ENCODE results near the gene FAM168B.

The FAM168B gene

DNA sequence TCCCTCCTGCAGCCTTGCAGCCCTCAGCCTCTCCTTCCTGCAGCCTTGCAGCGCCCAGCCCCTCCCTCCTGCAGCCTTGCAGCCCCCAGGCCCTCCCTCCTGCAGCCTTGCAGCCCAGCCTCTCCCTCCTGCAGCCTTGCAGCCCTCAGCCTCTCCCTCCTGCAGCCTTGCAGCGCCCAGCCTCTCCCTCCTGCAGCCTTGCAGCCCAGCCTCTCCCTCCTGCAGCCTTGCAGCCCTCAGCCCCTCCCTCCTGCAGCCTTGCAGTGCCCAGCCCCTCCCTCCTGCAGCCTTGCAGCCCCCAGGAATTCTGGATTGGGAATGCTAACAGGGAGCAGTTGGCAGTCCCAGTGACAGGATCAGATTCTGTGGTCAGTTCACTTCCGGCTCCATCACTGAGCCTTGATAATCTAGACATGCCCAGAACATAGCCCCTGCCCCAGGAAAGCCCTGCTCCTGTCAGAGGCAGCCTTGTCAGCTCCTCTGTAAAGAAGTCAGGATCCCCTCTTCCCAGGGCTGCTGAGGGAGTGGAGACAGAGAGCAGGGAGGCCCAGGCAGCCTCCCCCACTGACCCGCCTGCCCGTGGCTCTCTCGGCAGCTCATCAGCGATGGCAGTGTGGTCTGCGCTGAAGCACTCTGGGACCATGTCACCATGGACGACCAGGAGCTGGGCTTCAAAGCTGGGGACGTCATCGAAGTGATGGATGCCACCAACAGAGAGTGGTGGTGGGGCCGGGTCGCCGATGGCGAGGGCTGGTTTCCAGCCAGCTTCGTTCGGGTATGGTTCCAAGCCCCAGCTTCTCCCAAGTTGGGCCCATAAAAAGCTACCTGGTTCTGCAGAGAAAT, 54.8 kb downstream of the FAM168B start:
- DNase-seq = no peak

DNA sequence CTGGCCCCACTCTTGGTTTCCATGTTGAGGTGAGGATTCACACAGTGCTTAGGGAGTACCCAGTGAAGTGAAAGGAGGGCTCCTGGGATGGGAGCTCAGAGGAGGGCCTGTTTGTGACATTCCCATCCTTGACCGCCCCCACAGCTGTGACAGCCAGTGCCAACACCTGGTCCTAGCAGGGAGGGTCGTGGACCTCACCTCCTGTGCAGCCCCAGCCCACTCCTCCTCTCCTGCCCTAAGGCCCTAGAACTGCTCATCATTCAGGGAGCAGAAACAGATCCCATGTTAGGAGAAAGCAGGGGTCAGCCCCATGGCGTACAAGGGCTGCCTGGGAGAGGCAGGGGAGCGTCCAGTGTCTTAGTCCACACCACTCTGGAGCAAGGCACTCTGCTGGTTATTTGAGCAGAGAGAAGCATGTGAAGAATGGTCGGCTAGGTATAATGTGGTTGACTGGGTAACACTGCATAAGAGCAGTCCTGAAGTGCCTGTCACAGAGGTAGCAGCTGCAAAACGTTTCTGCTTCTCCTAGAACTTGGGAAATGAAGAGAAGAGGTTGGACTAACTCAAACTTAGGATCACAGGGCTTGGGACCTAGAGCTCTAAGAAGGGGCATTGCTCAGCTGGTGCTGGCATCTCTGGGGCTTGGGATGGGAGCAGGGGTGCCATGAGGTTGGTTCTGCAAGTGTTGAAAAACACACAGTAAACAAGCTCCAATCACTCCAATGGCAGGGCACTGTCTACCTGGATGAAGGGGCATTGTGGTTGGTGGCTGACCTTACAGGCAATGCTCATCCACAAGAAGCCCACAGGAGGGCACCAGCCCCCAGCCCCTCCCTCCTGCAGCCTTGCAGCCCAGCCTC, 55.6 kb downstream of the FAM168B start:
- DNase-seq = no peak

DNA sequence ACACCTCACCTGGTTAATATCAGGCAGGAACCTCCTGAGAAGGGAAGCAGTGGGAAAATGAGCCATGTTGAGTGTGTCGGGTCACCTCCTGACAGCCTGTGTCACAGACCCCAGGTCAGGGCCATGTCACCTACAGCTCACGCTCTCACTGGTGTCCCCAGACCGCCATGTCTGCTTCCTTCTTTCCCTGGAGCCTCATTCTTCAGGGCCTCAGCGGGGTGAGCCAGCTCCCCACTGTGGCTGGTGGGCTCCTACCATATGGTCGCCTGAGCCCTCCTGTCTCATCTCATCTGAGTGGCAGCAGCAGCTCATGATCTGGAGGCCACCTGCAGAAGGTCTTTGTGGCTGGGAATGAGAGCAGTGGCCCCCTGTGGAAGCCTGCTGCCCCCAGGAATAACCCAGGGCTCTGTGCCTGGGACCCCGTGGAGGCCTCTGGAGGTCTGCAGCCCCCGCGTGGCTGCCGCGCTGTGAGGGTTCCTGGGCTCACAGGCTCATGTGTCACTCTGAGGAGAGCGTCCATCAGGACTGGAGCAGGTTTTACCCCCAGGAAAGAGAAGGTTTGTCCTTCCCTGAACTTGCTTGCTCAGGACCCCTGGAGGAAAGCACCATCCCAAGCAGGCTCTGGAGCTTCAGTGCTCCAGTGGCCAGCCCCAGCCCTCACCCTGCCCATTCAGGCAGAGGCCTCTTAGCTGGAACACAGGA, 56.4 kb downstream of the FAM168B start:
- DNase-seq = no peak

DNA sequence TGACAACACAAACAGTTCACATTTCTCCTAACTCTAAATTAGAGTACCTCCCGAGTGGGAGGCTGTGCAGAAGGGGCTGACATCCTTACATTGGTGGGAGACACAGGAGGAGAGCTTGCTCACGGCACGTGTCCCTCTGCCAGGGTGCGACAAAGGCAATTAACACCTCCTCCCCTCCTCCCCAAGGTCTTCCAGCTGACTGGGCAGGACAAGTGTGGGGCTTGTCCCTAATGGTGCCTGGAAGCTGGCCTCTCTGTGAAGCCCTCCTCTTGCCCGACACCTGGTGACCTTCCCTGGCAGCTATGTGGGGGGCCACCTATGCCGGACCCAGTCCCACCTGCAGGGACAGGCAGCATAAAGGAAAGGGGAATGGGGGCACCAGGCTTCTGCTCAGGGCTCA, 57.0 kb downstream of the FAM168B start:
- DNase-seq = no peak

DNA sequence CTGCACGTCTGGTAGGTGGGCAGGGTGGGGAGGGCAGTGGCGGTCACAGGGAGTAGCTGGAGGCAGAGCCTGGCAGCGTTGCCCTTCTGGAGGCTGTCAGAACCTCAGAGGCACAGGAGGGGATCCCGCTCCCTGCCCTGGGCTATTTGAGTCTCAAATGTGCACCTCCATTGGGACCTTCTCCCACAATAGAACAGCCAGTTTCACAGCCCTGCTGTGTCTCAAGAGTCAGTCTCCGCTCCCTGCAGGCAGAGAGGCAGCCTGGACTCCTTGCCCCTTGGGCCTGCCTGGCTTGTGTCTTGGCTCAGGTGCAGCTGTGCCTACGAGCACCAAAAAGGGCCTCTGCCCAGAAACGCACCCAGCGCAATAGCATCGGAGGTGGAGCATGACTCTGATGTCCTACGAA, 57.4 kb downstream of the FAM168B start:
- DNase-seq = no peak

DNA sequence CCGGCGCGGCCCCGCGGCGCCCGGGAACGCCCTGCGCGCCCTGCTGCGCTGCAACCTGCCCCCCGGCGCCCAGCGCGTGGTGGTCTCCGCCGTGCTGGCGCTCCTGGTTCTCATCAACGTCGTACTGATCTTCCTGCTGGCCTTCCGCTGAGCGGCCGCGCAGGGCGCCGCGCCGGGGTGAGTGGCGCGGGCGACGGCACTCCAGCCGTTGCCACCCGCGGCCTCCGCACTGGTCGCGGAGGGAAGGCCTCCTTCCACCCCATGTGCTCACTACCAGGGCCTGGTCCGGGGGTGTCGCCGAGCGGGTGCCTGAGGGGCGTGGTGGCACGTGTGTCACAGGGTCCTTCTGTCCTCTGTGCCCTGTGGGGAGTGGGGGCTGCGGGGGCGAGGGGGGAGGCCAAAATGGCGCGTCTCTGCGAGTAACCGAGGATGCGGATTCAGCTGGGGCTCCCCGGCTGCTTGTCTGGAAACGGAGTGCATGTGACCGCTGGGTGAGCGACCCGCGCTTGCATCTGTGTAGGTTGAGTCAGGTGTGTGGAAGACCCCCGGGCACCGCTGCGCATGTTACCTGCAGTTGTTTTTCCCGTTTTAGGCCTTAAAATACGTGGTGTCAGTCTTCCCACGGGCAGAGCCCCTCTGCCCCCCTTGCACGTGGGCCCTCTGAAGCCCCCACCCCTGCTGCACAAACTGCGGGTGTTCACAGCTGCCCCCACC, 58.0 kb downstream of the FAM168B start:
- DNase-seq = no peak

DNA sequence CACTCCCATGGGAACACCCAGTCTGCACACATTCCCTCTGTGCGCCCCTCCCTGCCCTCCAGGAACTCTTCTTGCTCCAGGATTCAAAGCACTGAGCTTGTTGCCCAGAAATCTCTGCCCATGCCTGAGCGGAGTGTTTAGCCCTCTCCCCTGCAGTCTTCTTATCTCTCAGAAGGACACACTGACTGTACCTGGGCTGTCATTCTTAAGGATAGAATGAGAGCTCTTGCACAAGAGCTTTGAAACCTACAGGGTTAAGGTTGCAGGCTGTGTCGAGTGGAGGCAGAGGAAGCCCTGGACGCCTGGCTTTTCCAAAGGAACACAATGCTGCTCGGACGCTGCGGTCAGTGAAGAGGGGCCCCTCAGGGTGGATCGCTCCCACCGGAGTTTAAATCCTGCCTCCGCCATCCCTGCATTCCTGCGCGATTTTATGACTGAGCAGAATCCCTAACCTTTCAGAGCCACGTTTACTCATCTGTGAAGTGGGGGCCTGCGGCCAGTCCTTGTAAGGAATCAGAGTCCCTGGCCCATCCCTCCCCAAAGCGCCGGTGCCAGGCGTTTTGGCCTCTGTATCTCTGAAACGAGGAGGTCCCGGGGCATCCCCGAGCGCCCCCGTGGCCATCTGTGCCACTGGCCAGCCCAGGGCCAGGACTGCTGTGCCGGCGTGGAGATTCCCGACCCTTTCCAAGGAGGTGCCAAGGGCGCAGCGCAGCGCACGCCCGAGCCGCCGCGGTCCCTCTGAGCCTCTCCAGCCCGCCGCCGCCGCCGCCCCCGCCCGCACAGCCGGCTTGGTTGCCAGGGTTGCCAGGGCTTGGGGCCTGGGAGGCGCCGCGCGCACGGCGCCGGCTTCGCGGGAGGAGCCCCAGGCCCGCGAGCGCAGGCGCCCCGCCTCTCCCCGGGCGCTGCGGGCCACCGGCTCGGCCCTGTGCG, 58.9 kb downstream of the FAM168B start:
- DNase-seq = no peak

DNA sequence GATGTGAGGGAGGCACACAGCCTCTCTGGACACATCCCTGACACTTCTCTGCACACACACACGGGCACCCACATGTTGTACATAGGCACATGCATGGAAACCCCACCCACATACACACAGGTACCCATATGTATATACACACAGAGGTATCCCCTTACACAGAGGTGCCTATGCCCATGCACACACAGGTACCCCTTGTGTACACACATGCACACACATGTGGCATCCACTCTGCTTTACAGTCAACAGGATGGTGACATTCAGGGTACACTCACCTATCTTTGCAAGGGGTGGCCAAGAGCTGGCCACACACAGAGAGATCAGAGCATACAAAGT, 59.5 kb downstream of the FAM168B start:
- DNase-seq = no peak

DNA sequence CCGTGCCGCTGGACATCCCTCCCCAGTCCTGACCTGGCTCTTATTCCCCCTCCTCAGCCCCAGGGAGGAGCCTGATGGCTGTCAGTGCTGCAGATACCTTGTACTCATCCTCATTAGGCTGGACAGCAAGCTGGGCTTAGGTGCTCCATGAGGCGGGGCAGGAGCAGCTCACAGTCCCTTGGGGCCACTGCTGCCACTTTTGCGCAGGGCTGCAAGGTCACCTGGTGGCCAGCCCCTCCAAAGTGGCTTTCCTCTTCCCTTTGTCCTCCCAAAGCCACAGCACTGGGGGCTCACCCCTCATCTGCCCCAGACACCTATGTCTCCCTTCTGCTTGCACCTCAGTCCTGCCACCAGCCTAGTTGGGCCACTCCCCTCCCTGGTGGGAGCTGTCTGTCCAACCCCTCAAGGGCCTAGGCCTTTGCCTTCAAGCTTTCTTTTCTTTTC, 60.8 kb downstream of the FAM168B start:
- no peak for DNase-seq

DNA sequence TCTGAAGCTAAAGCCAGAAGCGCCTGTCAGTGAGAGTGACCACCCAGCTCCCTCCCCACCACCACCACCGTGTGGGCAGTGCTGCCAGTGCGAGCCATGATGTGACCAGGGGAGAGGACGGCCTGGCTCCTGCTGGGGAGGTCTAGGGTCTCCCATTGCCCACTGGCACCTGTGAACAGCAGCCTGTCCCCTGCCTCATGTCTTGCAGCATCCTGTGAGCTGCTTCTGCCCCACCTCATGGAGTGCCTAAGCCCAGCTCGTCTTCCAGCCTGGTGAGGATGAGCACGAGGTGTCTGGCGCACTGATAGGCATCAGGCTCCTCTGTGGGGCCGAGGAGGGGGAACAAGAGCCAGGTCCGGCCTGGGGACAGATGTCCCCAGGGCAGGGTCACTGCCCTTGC, 61.4 kb downstream of the FAM168B start:
- no peak for DNase-seq

DNA sequence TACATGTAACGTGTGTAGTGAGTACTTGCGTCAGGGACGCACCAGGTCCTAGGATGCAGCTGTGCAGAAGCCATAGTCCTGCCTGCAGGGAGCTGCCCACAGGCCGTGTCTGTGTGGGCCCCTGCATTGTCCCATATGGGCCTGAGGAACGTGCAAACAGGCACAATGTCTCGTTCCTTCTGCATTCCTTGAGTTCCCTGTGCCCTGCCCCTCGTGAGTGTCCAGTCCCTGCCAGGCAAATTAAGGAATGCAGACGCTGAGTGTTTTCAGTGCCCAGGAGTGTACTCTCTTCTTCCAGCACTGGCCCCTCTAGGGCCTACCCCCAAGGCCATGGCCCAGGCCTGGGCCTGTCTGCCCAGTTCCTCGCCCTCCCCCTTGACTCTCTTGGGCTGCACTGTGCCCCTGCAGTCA, 61.8 kb downstream of the FAM168B start:
- no peak for DNase-seq

DNA sequence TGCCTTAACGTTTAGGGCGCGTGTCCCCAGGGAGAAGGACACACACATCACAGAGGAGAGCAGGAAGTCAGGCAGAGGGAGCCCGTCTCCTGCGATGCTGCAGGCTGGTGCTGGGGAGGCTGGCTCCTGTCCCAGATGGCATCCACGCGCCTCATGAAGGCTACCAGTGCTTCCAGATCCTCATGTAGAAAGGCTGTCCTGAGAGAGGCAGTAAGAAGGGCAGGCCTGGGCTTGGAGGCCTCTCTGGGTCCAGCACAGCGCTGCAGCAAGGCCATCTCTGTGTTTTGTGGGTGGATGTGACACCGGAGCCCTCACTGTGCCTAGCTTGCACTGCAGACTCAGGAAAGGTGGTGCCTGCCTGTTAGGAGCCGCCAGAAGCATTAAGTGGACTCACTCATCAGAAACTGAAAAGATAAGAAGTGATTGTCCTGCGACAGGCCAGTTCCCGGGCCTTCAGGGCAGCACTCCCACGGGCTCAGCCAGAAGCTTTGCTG, 62.7 kb downstream of the FAM168B start:
- DNase-seq = peak; percentile 72

DNA sequence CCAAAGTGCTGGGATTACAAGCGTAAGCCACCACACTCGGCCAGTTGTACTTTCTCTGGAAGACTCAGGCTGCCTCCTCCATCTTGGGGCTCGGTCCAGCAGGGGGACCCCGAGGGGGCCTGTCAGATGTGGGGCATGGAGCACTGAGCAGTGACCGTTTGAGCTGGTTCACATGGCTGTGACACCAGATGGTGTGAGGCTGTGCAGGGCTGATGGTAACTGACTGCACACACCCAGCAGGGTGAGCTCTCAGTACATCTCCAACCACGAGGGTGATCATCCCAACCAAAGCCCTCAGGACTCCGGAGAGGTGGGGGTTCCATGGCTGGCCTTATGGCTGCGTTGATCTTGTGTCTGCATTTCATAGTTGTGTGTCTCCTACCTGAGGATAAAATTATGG, 63.4 kb downstream of the FAM168B start:
- no peak for DNase-seq

DNA sequence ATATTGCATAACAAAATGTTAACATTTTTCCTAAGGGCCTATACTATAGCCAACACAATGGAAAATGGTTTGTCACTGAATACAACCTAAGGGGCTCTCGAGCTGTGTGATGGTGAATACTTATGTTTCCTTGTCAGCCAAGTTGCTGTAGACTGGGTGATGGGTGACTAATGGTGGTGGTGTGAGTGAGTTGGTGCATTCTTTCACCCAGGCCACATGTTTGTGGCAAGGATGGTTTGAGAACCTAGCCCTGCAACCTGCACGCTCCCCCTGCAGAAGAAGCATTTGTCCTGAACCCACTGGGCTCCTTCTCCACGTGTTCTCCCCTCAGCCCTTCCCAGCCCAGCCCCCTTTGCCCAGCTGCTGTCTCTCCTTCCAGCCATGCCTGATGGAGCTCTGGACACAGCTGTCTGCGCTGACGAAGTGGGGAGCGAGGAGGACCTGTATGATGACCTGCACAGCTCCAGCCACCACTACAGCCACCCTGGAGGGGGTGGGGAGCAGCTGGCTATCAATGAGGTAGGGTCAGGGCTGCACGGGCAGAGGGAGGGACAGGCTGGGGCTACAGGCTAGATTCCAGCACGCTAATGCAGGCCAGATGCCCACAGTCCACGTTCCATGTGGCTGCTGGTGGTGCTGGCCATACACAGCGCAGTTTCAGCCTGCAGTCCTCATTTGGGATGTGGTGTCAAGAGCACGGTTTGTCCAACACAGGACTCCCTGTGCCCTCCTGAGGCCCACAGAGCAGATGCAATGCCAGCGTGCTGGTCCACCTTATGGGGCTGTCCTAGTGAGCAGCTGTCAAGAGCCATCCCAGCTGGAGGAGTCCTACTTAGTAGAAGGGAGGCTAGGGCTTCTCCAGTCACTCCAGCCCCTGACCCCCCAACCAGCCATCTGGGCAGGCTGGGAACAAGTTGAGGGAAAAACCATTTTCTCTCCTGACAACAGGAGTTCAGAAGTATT, 65.4 kb downstream of the FAM168B start:
- DNase-seq = no peak

DNA sequence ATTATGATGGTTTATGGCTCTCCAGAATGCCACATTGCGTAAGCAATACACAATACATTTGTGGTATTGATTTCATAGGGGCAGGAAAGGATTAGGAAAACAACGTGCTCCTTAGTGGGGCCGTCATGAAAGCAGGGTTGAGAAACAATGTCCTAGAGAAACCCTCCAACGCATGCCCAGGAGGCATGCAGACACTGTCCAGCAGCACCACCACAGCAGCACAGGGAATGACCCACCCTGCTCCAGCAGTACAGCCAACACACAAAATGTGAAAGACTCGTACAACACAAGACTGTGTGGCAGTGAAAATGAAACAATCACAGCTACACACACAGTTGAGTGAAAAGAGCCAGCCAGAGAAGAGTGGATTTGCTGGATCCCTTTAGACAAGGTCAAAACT, 66.3 kb downstream of the FAM168B start:
- DNase-seq = no peak

DNA sequence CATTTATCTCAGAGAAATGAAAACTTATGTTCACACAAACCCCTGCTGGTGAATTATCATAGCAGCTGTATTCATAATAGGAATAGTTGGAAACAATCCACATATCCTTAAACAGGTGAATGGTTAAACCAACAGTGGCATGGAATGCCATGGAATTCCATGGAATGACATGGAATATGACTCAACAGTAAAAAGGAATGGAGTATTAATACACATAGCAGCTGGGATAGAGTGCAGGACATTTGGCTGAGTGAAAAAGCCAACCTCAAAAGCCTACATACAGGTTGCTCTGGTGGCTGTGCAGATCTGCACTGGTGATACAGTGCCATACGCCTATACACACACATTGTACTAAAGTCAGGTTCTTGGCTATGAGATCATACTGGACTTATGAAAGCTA, 69.5 kb downstream of the FAM168B start:
- no peak for DNase-seq

DNA sequence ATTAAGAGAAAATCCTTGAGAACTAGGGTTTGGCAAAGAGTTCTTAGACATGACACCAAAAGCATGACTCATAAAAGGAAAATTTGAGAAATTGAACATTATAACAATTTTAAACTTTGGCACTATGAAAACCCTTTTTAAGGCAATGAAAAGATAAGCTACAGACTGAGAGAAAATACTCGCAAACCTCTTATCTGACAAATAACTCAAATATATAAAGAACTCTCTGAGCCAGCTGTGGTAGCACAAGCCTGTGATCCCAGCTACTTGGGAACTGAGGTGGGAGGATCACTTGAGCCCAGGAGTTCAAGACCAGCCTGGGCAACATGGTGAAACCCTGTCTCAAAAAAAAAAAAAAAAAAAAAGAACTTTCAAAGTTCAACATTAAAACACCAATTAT, 70.5 kb downstream of the FAM168B start:
- no peak for DNase-seq

DNA sequence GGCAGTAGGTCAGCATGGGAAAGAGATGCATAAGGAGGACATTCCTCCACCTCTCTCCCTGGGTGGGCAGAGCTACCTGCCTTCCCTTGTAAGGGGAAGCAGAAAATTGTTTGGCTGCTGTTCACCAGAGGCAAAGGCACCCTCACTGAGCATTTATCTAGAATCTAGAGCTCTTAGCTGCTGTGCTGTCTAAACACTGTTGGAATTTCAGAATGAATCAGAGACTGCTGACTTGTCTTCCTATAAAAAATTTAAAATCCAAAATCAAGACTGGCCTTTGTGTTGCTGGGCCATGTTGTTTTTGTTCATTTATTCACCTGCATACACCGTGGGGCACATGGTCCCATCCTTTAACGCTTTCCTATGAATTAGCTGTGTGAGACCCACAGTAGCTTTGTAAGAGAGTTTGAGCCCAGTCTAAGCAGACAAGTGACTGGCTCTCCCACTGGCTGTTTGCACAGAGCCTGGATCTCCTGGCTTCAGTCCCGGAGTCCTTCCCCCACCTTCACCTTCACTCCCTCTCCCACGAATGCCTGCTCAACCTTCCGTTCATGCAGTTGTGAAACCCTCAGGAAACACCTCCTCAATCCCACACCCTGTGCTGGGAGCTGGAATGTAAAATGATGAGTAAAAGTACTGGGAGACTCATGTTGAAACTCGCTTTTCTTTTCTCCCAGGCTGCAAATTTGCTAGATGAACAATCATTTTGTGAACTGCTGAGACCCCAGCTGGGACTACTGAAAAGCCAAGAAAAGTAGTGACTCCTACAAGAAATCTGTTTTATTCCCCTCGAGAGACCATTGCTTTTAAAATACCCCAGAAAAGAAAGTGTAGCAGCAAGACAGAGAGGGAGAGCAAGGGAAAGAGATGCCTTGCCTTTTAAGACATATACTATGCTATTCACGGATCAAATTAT, 76.2 kb downstream of the FAM168B start:
- no peak for DNase-seq

DNA sequence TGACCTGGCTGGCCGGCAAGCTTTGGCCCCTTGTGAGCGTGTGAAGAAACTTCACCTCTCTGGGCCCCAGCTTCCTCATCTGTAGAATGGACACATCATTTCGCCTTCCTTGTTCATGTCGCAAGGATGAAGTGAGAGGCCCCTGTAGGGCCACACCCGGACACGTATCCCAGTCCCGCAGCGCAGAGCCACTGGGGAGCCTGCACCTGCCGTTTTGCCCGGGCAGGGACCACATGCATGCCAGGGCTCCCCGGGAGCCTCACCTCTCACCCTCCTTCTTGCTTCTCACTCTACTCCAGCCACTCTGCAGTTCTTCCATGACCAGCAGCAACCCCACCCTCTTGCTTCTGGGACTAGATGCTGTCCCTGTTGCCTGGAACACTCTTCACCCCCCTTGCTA, 77.5 kb downstream of the FAM168B start:
- no peak for DNase-seq

Measured in DMS153 (cell line).